IPS-18c (cell line): ENCODE data around the gene ZNF598.
A peak's percentile ranks its signal among the peaks of the same experiment; 100 is the strongest.

Experiments used
- H3K4me3 ChIP-seq: 2 replicates; pipeline ENCODE4 v1.7.0; 2013; ENCODE audit warnings: low read depth, mild to moderate bottlenecking, low read length, moderate library complexity; ENCODE audit not compliant: insufficient read depth
- H3K9me3 ChIP-seq: one replicate; pipeline ENCODE4 v1.6.1; 2013; ENCODE audit warnings: mild to moderate bottlenecking, low read length, moderate library complexity; ENCODE audit not compliant: control insufficient read depth, insufficient read depth

Gene ZNF598

GRCh38 chr16:1990101-1990350 is 19.6 kb downstream of the ZNF598 start:
- no peaks in the 10 kb centered on the region for H3K9me3 ChIP-seq
- H3K4me3 ChIP-seq = peak overlapping the region; percentile 60; the same call in 1 of the 2 replicates

DNA sequence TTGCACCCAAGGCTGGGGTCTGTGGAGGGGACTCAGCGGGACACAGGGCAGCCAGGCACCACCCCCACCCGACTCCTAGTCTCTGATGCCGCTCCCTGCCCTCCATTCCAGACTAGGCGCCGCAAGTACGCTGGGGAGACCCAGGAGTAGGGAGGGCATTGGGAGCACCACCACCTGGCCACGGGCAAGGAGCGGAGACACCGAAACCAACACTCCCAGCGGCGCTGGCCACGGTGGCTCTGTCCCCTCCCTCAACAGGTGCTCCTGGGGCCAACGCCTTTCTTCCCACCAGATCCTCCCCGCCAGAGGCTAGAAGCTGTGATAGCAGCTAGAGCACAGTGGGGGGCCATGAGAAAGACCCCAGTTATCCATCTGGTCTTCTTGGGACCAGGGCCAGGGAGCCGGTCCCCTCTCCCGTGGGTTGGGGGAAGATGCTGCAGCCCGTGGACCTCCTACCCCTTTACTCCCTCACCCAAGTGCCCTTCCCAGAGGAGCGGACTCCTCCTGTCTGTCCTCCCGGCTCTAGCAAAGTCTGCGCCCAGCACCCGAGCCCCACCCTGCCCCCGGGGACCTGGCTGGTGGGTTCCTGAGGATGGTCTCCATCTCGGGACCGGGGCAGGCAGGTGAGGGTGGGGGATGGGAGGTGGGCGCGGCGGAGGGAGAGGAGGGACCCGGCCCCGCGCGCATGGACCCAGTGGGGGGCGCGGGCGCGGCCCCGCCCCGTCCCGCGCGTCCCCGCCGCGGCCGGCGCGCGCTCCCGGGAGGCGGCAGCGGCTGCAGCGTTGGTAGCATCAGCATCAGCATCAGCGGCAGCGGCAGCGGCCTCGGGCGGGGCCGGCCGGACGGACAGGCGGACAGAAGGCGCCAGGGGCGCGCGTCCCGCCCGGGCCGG is 20.2 kb downstream of the ZNF598 start, which contains the start of gene SYNGR3:
TSS of gene SYNGR3 (plus strand) at position 762 of the 892 bp plus-strand sequence. CDS start 133 bp downstream, outside the sequence.
- peak within 1 kb of the TSS; percentile 66 for H3K4me3 ChIP-seq
- no peaks in the 10 kb centered on the region for H3K9me3 ChIP-seq

DNA sequence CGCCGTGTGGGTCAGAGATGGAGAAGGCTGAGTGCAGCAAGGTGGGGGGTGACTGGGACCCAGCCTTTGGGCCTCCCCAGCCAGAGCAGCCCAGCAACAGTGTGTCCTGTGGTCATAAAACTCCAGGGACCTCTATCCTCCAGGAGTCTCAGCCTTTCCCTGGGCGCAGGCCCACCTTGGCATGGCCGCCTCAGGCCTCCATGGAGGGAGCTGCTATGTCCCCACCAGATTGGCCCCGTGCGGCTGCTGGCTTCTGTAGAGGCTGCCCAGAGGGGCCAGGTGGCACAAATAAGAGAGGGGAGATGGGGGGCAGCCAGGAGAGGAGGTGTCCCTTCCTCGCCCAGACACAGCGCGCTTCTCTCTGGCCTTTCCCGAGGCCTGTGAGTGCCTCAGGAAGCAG is 22.4 kb downstream of the ZNF598 start:
- Histone ChIP-seq H3K4me3 (no peak overlapping the region), H3K9me3 (no peaks in the 10 kb centered on the region)

GRCh38 chr16:1985466-1986150 is 24.0 kb downstream of the ZNF598 start:
- H3K4me3 ChIP-seq = peak overlapping the region; percentile 89; the same call in 1 of the 2 replicates

DNA sequence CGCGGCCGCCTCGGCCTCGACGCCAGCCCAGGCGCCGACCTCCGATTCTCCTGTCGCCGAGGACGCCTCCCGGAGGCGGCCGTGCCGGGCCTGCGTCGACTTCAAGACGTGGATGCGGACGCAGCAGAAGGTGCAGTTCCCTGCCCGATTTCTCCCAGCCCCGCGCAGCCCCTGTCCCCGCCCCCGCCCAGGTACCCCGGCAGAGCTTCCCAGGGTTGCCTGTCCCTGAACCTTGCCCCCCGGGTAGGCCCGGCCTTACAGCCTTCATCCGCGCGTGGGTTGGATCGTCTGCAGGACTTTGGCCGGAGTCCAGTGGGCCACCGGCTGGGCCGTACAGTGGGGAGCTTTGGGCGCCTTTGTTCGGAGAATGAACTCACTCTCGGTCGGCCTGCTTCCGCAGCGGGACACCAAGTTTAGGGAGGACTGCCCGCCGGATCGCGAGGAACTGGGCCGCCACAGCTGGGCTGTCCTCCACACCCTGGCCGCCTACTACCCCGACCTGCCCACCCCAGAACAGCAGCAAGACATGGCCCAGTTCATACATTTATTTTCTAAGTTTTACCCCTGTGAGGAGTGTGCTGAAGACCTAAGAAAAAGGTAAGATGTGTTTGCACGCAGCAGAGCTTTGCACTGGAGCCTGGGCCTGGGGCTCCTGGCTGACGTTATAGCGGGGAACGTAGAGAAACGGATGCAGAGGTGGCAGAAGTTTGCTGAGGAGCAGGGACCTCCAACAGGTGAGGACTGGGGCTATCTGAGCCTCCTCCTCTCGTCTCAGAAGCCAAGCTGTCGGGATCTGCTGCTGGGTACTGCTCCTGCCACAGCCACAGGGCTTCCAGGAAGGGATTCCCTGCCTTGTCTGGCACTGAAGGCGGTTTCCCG is 25.0 kb downstream of the ZNF598 start:
- Histone ChIP-seq H3K9me3 (peaks cover 2% of the 10 kb centered on the region), H3K4me3 (peak overlapping the region; percentile 89)

More at GRCh38 chr16:1985466-1986150, 24.0 kb downstream of the ZNF598 start:
- H3K9me3 ChIP-seq = no peaks in the 10 kb centered on the region

GRCh38 chr16:1983544-1984346 is 25.9 kb downstream of the ZNF598 start, which contains the start of gene GFER:
GFER (plus strand) TSS chr16:1984193; CDS start chr16:1984219, 26 bp downstream.
- H3K9me3 ChIP-seq = peaks cover 3% of the 10 kb centered on the region
- H3K4me3 ChIP-seq = peak within 1 kb of the TSS; percentile 89

DNA sequence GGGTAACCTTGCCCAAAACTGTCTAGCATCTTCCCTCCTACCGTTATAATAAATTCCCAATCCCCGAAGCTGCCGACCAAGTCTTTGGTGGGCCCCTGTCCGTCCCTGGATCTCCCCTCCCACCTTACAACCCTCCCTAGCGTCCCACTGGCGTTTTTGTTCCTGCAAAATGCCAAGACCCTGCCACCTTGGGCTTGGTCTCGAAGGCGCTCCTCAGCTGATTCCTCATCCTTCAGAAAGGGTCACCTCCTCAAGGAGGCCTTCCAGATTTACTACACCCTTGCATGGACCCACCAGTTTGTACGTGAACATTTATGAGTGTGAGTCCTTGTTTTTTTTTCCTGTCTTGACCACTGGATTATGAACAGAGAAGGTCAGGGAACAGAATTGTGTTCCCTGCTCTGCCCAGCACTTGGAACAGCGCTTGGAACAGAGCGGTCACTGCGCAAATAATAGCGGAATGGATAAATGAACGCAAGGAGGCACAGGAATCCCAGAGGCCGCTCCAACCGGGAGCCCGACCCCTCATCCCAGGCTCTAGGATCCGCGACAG is 26.6 kb downstream of the ZNF598 start:
- Histone ChIP-seq H3K4me3 (peak overlapping the region; percentile 89), H3K9me3 (peaks cover 3% of the 10 kb centered on the region)

GRCh38 chr16:1982013-1982433 is 27.6 kb downstream of the ZNF598 start:
- peaks cover 3% of the 10 kb centered on the region for H3K9me3 ChIP-seq
- no peak overlapping the region for H3K4me3 ChIP-seq

GRCh38 chr16:1981398-1981836 is 28.2 kb downstream of the ZNF598 start, which contains the start of gene NOXO1:
NOXO1 (minus strand) TSS chr16:1981469; CDS start chr16:1981179, 290 bp downstream.
- Histone ChIP-seq H3K4me3 (peak within 1 kb of the TSS; percentile 9), H3K9me3 (peaks cover 3% of the 10 kb centered on the region)

- H3K9me3 ChIP-seq = peaks cover 3% of the 10 kb centered on the region
- peak overlapping the region; percentile 9 for H3K4me3 ChIP-seq
These were observed 28.9 kb downstream of the ZNF598 start for GRCh38 chr16:1980770-1981087.

GRCh38 chr16:1980030-1980769 is 29.4 kb downstream of the ZNF598 start:
- H3K4me3 ChIP-seq = peak overlapping the region; percentile 43; the same call in 1 of the 2 replicates

DNA sequence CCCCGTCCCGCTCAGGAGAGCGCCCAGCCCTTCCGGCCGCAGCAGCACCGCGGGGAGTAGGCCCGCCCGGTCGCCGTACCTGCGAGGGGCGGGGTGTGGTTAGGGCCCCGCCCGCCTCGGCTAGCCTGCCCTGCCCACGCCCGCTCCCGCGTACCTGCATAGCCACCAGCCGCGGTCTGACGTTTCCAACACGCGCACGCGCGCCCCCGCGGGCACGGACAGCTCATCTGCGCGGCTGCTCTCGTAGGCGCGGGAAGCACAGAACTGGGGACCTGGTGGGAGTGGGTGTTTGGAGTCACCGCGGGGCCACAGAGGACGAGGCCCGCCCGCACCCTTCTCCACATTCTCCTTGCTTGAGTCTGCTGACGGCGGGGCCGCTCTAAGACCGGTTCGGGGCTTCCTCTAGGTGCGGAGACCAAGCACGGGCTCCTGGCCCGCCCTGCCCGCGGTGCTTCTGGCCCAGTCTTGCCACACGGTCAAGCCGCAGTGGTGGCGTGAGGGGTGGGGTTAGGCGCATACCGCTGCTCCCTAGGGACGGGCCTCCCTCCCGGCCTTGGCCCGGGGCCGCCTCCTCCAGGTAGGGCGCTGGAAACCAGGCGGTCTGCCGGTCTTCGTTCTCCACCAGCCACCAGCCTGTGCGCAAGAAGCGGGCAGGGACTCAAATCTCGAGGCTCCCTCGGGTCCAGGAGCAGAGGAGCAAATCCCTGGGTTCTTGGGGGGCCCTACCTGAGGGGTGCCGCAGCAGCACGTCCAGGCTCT is 30.2 kb downstream of the ZNF598 start:
- peak overlapping the region; percentile 43 for H3K4me3 ChIP-seq
- H3K9me3 ChIP-seq = peaks cover 3% of the 10 kb centered on the region

More at GRCh38 chr16:1980030-1980769, 29.4 kb downstream of the ZNF598 start:
- peaks cover 3% of the 10 kb centered on the region for H3K9me3 ChIP-seq

- Histone ChIP-seq H3K9me3 (peaks cover 3% of the 10 kb centered on the region), H3K4me3 (peak overlapping the region; percentile 43)
These were observed 31.0 kb downstream of the ZNF598 start for GRCh38 chr16:1978476-1979120.

DNA sequence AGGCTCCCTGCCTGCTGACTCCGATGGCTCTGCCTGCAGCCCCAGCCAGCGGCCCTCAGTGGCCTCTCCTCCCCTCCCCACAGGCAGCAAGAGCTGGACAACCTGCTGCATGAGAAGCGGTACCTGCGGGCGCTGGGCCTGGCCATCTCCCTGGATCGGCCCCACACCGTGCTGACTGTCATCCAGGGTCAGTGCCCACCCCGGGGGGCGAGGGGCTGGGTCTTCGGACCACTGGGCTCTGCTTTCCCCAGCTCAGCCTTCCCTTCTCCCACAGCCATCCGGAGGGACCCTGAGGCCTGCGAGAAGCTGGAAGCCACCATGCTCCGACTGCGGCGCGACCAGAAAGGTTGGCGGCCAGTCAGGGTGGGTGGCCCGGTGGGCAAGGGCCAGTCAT is 31.7 kb downstream of the ZNF598 start:
- Histone ChIP-seq H3K9me3 (peaks cover 3% of the 10 kb centered on the region), H3K4me3 (no peak overlapping the region)
